ENCODE measurements around the gene SLC44A1.
"Not testable (repeated sequence)": the region's sequence is repeated elsewhere in the genome, so short reads cannot be mapped to it uniquely, and the experiment has no call there.

SLC44A1 gene

DNA sequence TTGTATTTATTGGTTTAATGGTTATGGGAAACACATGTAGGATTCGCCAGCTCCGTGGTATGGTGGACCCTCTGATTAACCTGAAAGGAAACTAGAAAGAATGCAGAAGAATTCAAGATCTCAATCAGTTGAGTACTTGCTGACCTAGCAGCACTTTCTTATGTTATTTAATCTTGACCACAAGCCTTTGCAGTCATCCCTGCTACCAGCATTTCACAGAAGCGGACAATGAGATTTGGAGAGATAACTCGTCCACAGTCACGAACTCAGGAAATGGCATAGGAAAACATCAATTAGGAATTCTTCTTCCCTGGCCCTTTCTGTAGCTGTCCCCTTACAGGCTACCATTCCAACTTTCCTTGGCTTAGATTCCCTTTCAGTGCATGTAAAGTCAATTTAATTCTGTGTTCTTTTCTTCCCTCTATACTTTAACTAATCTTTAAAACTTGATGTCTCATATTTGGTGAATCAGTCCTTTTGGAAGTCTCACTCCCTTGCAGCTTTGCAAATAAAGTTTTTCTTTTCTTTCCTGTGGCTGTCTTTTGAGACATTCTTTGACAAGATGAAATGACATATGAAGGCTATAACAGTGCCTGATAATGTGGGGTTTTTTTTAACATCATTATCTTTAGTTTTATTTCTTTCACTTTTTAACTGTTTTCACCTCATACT is 1.3 kb upstream of the SLC44A1 start:
- DNase-seq: no peak

- DNase-seq: no peak
These were observed 230 bp downstream of the SLC44A1 start for GRCh38 chr9:105244734-105245028.

GRCh38 chr9:105245029-105245890 is 809 bp downstream of the SLC44A1 start:
- DNase-seq: peak; percentile 18

DNA sequence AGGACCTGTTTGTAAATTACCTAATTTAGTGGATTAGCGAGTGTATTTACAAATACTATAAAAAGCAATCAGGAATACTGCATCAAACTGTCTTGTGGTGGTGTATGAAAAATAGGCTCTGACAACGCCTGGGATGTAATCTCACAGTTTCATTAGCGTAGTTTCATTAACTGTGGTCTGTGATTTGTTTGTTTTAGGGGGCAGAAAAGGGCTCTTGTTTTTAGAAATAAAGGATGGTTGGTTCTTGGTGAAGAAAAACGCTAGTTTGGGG is 1.4 kb downstream of the SLC44A1 start:
- no peak for DNase-seq

DNA sequence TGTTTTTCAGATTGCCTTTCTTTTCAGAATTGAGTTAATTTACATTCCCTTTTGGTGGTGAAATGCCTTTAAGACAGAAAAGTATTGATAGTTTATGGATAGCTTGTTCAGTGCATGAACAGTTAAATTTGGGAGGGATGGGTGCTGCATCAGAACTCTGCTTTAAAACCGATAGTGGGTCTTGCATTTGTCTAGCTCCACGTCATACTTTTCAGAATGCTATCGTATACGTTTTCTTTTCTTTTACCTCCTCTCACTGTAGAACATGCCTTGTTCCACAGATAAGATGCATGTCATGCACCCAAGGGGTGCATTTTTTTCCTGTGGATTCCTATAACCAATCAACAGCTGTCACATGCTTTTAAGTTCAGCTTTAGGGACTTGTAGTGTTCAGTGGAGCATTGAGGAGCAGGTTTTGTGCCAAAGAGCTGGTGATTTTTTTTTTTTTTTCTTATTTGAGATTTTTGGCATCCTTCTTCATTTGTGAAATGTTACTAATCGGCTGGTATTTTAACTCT is 2.3 kb downstream of the SLC44A1 start:
- DNase-seq: no peak

DNA sequence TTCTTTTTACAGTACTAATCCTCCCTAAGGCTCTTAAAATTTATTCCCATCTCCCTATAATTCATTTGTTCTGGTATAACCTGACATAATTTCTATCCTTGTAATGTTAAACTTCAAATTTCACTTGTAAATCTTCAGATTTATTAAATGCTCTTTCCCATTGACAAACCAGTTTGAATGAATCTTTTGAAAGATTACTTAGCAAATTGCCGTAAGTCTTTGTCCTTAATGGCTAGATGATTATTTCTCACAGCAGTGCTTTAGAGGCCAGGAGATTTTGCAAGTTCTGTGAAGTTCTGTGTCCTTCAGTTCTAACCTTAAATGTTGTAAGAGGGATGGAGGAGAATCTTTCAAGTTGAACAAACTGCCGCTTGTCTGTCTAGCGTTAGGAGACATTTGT is 4.2 kb downstream of the SLC44A1 start:
- DNase-seq: no peak

GRCh38 chr9:105251133-105251532 is 6.7 kb downstream of the SLC44A1 start:
- no peak for DNase-seq

GRCh38 chr9:105251733-105252404 is 7.4 kb downstream of the SLC44A1 start:
- no peak for DNase-seq

- no peak for DNase-seq
These were observed 7.9 kb downstream of the SLC44A1 start for GRCh38 chr9:105252405-105252756.

DNA sequence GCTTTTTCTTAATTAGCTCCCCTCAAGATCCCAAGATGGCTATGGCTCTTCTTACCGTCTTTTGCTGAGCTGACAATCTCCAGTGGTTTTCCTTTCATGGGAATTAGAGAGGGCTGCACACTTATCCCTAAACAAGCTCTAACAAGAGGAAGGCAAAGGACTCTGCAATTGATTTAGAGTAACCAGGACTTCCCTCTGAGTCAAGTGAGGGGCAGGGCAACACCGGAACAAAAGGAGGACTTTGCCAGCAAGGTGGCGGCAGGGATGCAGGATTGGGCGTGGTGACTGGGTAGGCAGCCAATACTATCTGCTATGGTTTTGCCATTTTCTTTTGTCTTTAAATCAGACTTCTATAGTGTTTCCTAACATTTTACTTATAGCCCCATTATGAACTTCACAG is 9.8 kb downstream of the SLC44A1 start:
- no peak for DNase-seq

DNA sequence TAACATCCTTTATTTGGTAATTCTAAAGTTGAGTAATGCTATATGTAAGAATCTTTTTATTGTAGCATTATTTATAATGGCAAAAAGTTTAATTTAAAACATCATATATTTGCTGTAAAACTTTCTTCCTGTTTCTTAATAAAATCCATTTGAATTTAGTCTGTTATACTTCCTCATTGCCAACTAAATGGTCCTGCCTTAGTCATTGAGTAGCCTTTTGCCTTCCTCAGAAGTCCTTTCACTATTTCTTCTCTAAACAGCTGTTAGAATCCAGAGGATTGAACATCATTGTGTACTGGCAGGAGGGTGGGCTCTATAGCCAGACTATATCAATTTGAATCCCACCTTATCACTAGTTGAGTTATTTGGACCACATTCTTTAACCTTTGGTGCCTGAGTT is 11.0 kb downstream of the SLC44A1 start:
- no peak for DNase-seq

GRCh38 chr9:105256569-105256968 is 12.1 kb downstream of the SLC44A1 start:
- not testable (repeated sequence) for DNase-seq

- DNase-seq: no peak
These were observed 13.4 kb downstream of the SLC44A1 start for GRCh38 chr9:105257809-105258208.

GRCh38 chr9:105258225-105258737 is 13.8 kb downstream of the SLC44A1 start:
- DNase-seq: no peak

- DNase-seq: no peak
These were observed 14.8 kb downstream of the SLC44A1 start for GRCh38 chr9:105259274-105259673.

- DNase-seq: no peak
These were observed 15.5 kb downstream of the SLC44A1 start for GRCh38 chr9:105259731-105260612.

GRCh38 chr9:105262497-105262896 is 18.0 kb downstream of the SLC44A1 start:
- no peak for DNase-seq

DNA sequence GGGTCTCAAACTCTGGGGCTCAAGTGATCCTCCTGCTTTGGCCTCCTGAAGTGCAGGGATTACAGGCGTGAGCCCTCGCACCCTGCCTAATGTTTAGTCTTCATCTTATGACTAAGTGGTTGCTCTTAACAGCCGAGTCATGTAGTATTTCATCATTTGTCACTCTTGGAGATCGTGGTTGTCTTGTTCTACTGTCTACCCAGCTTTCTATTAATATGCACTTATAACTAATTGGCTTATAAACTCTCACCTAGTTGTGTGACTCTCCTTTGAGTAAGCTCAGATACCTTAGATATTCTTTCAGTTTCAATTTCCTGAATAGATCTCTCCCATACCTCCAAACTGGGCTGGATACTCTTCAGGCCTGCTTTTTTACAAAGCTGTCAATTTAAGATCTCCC is 19.9 kb downstream of the SLC44A1 start:
- DNase-seq: no peak

GRCh38 chr9:105268254-105268653 is 23.8 kb downstream of the SLC44A1 start:
- not testable (repeated sequence) for DNase-seq

DNA sequence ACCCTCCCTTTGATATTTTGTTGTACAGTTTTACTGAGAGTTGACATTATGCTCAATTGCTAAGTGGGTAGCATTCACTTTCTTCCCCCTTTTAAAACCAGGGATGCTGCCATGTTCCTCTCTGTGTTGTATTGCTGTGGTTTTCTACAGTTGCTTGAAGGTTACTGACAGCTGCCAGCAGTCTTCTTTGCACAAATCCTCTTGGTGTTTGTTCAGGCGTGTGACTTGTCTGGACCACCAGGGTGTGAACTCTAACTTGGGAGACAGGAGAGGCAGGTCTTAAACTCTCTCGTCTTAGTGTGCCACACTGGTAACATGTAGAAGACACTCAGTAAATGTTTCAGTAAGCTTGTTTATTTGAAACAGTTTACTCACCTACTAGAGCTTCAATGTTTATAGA is 25.1 kb downstream of the SLC44A1 start:
- DNase-seq: no peak

- DNase-seq: no peak
These were observed 26.3 kb downstream of the SLC44A1 start for GRCh38 chr9:105270711-105271110.

DNA sequence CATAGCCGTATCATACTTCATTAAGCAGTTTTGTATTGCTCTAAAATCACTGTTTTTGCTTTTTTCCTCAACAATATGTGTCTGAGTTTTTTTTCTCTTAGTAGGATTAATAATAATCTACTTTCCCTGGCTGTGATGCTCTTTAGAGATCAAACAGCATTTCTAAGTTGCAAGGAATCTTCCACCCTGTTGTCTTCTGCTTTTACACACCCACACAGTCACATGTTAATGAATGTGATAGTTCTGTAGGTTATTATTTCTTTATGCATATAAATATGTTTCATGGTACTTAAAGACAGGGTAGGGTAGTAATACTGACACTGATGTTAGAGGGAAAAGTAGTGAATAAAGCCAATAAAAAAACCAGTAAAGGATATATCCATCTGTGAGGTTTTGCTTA is 29.3 kb downstream of the SLC44A1 start:
- no peak for DNase-seq

- DNase-seq: no peak
These were observed 30.7 kb downstream of the SLC44A1 start for GRCh38 chr9:105275111-105275510.
